HCT116 (cell line): ENCODE measurements around the gene DDR2.

ENCODE experiments used
- CTCF ChIP-seq, 3 experiments: fragments of 200-600 bp in 1 of 3; sonication (generic) in 1 of 3; IDR thresholded peaks in 2 of 3; conservative IDR thresholded peaks in 1 of 3; 2 replicates each; pipeline ENCODE4 v1.5.1; 2012 to 2017; ENCODE audit warnings: low read depth in 2 of 3, low read length in 2 of 3, antibody characterized with exemption in 1 of 3, borderline replicate concordance in 1 of 3, control low read depth in 1 of 3, mild to moderate bottlenecking in 1 of 3, mixed read lengths in 1 of 3, mixed run types in 1 of 3, moderate library complexity in 1 of 3; ENCODE audit not compliant: insufficient read depth in 1 of 3
- EGR1 ChIP-seq: IDR thresholded peaks from 2 replicates; pipeline ENCODE4 v1.6.1; 2012; ENCODE audit warnings: low read depth
- MAX ChIP-seq: IDR thresholded peaks from 2 replicates; pipeline ENCODE4 v1.6.1; 2012
- POLR2A ChIP-seq: IDR thresholded peaks from 2 replicates; pipeline ENCODE4 v1.7.0; 2011; ENCODE audit warnings: borderline replicate concordance; ENCODE audit not compliant: insufficient read depth, insufficient read length; ENCODE audit errors: extremely low read depth
- SP1 ChIP-seq: IDR thresholded peaks from 2 replicates; pipeline ENCODE4 v1.6.1; 2012; ENCODE audit warnings: low read depth
- TCF7L2 ChIP-seq: IDR thresholded peaks from 2 replicates; pipeline ENCODE4 v1.7.0; 2011; ENCODE audit warnings: borderline replicate concordance, inconsistent platforms; ENCODE audit not compliant: insufficient read depth, insufficient read length; ENCODE audit errors: extremely low read depth
- YY1 ChIP-seq: IDR thresholded peaks from 2 replicates; pipeline ENCODE4 v1.6.1; 2011; ENCODE audit warnings: low read length, low read depth, moderate library complexity, mild to moderate bottlenecking; ENCODE audit not compliant: insufficient replicate concordance; ENCODE audit errors: extremely low read depth
- TF ChIP-seq, protein P1 (sequence below): IDR thresholded peaks from 2 replicates; pipeline ENCODE4 v1.6.1; 2011; ENCODE audit warnings: mild to moderate bottlenecking, low read length, moderate library complexity; ENCODE audit not compliant: insufficient replicate concordance; ENCODE audit errors: extremely low read depth

DNA sequence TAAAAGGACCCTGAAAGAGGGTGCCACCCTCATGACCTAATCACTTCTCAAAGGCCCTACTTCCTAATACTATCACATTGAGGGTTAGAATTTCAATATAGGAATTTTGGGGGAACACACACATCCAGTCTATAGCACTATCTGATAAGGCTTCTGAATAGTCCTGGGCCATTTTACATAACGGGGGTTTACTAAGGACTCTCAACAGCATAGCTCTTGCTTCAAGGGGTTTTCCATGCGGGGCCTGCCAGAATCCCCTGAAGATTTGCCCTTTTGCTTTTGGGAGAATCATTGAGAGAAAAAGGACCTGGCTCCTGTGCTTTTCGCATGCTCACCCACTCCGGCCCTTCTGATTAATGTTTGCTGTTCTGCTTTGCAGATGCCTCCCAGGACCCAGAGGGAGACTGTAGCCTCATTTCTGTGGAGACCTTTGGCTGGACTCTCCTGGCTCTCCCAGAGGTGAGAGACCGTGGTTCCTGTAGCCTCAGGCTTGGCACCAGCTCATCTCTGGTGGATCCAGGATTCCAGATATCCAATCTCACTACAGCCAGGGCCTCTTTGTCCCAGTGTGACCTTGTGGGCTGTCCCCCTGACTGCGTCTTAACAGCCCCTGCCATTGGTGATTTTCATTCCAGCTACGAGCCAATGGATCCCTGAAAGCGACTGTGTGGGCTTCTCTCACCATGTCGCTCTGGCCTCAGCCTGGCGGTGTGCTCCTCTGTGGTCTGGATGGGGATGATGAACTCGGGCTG is 72.6 kb downstream of the DDR2 start:
- TF ChIP-seq CTCF (IDR thresholded peaks at IDR 0.05 in 2 of 3, conservative IDR thresholded peaks at IDR 0.05 in 1 of 3; ENCODE audit: borderline replicate concordance in 1 of 3, insufficient read depth in 1 of 3, low read depth in 2 of 3, low read length in 2 of 3) (no peak), TCF7L2 (no peak), POLR2A (no peak), SP1 (no peak), EGR1 (no peak), MAX (no peak), YY1 (no peak)
- TF ChIP-seq, protein P1, sequence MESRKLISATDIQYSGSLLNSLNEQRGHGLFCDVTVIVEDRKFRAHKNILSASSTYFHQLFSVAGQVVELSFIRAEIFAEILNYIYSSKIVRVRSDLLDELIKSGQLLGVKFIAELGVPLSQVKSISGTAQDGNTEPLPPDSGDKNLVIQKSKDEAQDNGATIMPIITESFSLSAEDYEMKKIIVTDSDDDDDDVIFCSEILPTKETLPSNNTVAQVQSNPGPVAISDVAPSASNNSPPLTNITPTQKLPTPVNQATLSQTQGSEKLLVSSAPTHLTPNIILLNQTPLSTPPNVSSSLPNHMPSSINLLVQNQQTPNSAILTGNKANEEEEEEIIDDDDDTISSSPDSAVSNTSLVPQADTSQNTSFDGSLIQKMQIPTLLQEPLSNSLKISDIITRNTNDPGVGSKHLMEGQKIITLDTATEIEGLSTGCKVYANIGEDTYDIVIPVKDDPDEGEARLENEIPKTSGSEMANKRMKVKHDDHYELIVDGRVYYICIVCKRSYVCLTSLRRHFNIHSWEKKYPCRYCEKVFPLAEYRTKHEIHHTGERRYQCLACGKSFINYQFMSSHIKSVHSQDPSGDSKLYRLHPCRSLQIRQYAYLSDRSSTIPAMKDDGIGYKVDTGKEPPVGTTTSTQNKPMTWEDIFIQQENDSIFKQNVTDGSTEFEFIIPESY, result no peak
